Caco-2 (cell line): ENCODE results near the gene PDE6C. TPM values are rescaled to one million over a fixed set of nuclear protein-coding genes. Genes with fewer than 3 reads are reported as not detected.

Experiments
- BruUV-seq: library from RNA; stranded (reverse); fragments of 400-500 nt; replicated peaks from 2 replicates; lab custom pipeline; 2021; lab: Mats Ljungman, UMichigan
- CTCF ChIA-PET: fragments of 300-600 bp; sonication (Branson Sonifier 250); formaldehyde crosslinking; loops from one replicate; lab custom pipeline; 2022; ENCODE audit warnings: antibody characterized with exemption; lab: Charles Lee
- POLR2A ChIA-PET: fragments of 300-600 bp; sonication (Branson Sonifier 250); formaldehyde crosslinking; loops from one replicate; lab custom pipeline; 2022; ENCODE audit warnings: antibody characterized with exemption; lab: Charles Lee
- DNase-seq, 2 experiments: peaks; one replicate each; pipeline versions ENCODE4 v3.0.0 to v3.0.0-alpha.2; 2020 to 2022
- H3K27me3 ChIP-seq: replicated peaks from 2 replicates; pipeline ENCODE4 v1.6.0; 2011; ENCODE audit warnings: low read length; ENCODE audit not compliant: control insufficient read depth, insufficient read depth
- H3K36me3 ChIP-seq: 2 replicates; pipeline ENCODE4 v1.5.1; 2011; ENCODE audit warnings: low read length; ENCODE audit not compliant: control insufficient read depth, insufficient read depth
- H3K4me1 ChIP-seq: fragments of 250-450 bp; sonication (Bioruptor Pico); 2 replicates; pipeline ENCODE4 v1.5.1; 2020; ENCODE audit warnings: mild to moderate bottlenecking
- H3K4me3 ChIP-seq: 2 replicates; pipeline ENCODE4 v1.5.1; 2011; ENCODE audit warnings: low read depth, mild to moderate bottlenecking, control low read depth, low read length
- H3K9me3 ChIP-seq: fragments of 250-450 bp; sonication (Bioruptor Pico); 2 replicates; pipeline ENCODE4 v1.5.1; 2020; ENCODE audit warnings: mild to moderate bottlenecking, moderate library complexity
- H3K27ac Mint-ChIP-seq: one replicate; pipeline ENCODE4 v1.8.0; 2022; ENCODE audit warnings: mixed read lengths; ENCODE audit not compliant: unreplicated experiment
- H3K27me3 Mint-ChIP-seq: one replicate; pipeline ENCODE4 v1.8.0; 2022; ENCODE audit warnings: mixed read lengths; ENCODE audit not compliant: insufficient read depth, unreplicated experiment
- H3K36me3 Mint-ChIP-seq: one replicate; pipeline ENCODE4 v1.8.0; 2022; ENCODE audit warnings: mild to moderate bottlenecking, mixed read lengths; ENCODE audit not compliant: insufficient read depth, unreplicated experiment
- H3K4me1 Mint-ChIP-seq: one replicate; pipeline ENCODE4 v1.8.0; 2022; ENCODE audit warnings: low read depth, mixed read lengths; ENCODE audit not compliant: unreplicated experiment
- H3K4me3 Mint-ChIP-seq: one replicate; pipeline ENCODE4 v1.8.0; 2022; ENCODE audit warnings: mild to moderate bottlenecking, moderate library complexity, mixed read lengths; ENCODE audit not compliant: unreplicated experiment
- H3K9me3 Mint-ChIP-seq: one replicate; pipeline ENCODE4 v1.8.0; 2022; ENCODE audit warnings: mixed read lengths; ENCODE audit not compliant: unreplicated experiment
- CTCF ChIP-seq, 2 experiments: fragments of 200-600 bp in 1 of 2; IDR thresholded peaks; 1 replicate in 1 of 2; 2 replicates in 1 of 2; pipeline versions ENCODE4 v1.5.1 to v1.8.0; 2011 to 2022; ENCODE audit warnings: antibody characterized with exemption in 1 of 2, control low read depth in 1 of 2, inconsistent platforms in 1 of 2, low read depth in 1 of 2, low read length in 1 of 2, mild to moderate bottlenecking in 1 of 2, moderate library complexity in 1 of 2; ENCODE audit not compliant: insufficient read depth in 1 of 2, severe bottlenecking in 1 of 2, unreplicated experiment in 1 of 2
- intact Hi-C: fragments of 100-400 bp; cut with micrococcal nuclease; formaldehyde crosslinking; loops from one replicate; pipeline ENCODE4 v1.10.0; 2022; ENCODE audit not compliant: unreplicated experiment
- total RNA-seq: library from RNA; stranded (reverse); gene quantifications from 2 replicates; pipeline ENCODE4 v1.2.3, GENCODE V29; 2022

Gene PDE6C
- total RNA-seq, 1 experiment from 2014 or later: not detected

- Histone ChIP-seq H3K9me3 (no peaks in the 10 kb centered on the region), H3K36me3 (peaks cover 4% of the 10 kb centered on the region; the same call in 1 of the 2 replicates), H3K27me3 (no peaks in the 10 kb centered on the region), H3K4me1 (peaks cover 20% of the 10 kb centered on the region), H3K4me3 (no peak overlapping the region)
- no peaks in the 10 kb centered on the region for H3K9me3 Mint-ChIP-seq
- no TSS peak for BruUV-seq
- H3K27me3 Mint-ChIP-seq: no peaks in the 10 kb centered on the region
- no peak for TF ChIP-seq CTCF (IDR thresholded peaks at IDR 0.05; ENCODE audit: insufficient read depth in 1 of 2, low read depth in 1 of 2, low read length in 1 of 2, severe bottlenecking in 1 of 2, unreplicated experiment in 1 of 2)
- H3K36me3 Mint-ChIP-seq: peaks cover 18% of the 10 kb centered on the region
- no peak overlapping the region for H3K27ac Mint-ChIP-seq
- no peak for DNase-seq
- no peak overlapping the region for H3K4me3 Mint-ChIP-seq
- no peaks in the 10 kb centered on the region for H3K4me1 Mint-ChIP-seq
- POLR2A ChIA-PET: no interaction called here
- CTCF ChIA-PET: interaction anchor here (0.5 to 1.1 kb wide), 2 partner anchors 116 to 783 kb away, joined by 3 to 5 read pairs; no protein-coding TSS in a partner anchor
- intact Hi-C loops: loop anchor here (5.0 to 10.0 kb wide), 2 partner anchors 76 to 173 kb away; partner anchors contain the start of gene CEP55
Observed at GRCh38 chr10:93670372-93670771, 58.0 kb downstream of the PDE6C start.

GRCh38 chr10:93671042-93671441 is 58.7 kb downstream of the PDE6C start:
- peaks cover 18% of the 10 kb centered on the region for H3K36me3 Mint-ChIP-seq
- DNase-seq: no peak
- no TSS peak for BruUV-seq
- no peak overlapping the region for H3K27ac Mint-ChIP-seq
- no peak overlapping the region for H3K4me3 Mint-ChIP-seq
- TF ChIP-seq CTCF (IDR thresholded peaks at IDR 0.05; ENCODE audit: insufficient read depth in 1 of 2, low read depth in 1 of 2, low read length in 1 of 2, severe bottlenecking in 1 of 2, unreplicated experiment in 1 of 2): no peak
- CTCF ChIA-PET: interaction anchor here (1.1 kb wide), 1 partner anchor 116 kb away, joined by 5 read pairs; no protein-coding TSS in a partner anchor
- H3K4me3 ChIP-seq: no peak overlapping the region
- POLR2A ChIA-PET: interaction anchor here (0.5 kb wide), 1 partner anchor 319 kb away, joined by 3 read pairs; no protein-coding TSS in a partner anchor
- H3K27me3 Mint-ChIP-seq: no peaks in the 10 kb centered on the region
- no peaks in the 10 kb centered on the region for H3K9me3 Mint-ChIP-seq
- H3K36me3 ChIP-seq: peaks cover 4% of the 10 kb centered on the region; the same call in 1 of the 2 replicates
- H3K27me3 ChIP-seq: no peaks in the 10 kb centered on the region
- no peaks in the 10 kb centered on the region for H3K4me1 Mint-ChIP-seq
- intact Hi-C loops: loop anchor here (5.0 to 10.0 kb wide), 2 partner anchors 76 to 174 kb away; partner anchors contain the start of gene CEP55
- H3K9me3 ChIP-seq: no peaks in the 10 kb centered on the region
- H3K4me1 ChIP-seq: peaks cover 22% of the 10 kb centered on the region

GRCh38 chr10:93672022-93672678 is 59.8 kb downstream of the PDE6C start:
- peaks cover 18% of the 10 kb centered on the region for H3K36me3 Mint-ChIP-seq
- Histone ChIP-seq H3K36me3 (peaks cover 4% of the 10 kb centered on the region; the same call in 1 of the 2 replicates), H3K4me3 (no peak overlapping the region), H3K4me1 (peaks cover 32% of the 10 kb centered on the region), H3K9me3 (no peaks in the 10 kb centered on the region), H3K27me3 (no peaks in the 10 kb centered on the region)
- ChIA-PET CTCF (no interaction called here), POLR2A (no interaction called here)
- H3K27ac Mint-ChIP-seq: no peak overlapping the region
- H3K27me3 Mint-ChIP-seq: no peaks in the 10 kb centered on the region
- no peak overlapping the region for H3K4me3 Mint-ChIP-seq
- peaks cover 5% of the 10 kb centered on the region for H3K4me1 Mint-ChIP-seq
- TF ChIP-seq CTCF (IDR thresholded peaks at IDR 0.05; ENCODE audit: insufficient read depth in 1 of 2, low read depth in 1 of 2, low read length in 1 of 2, severe bottlenecking in 1 of 2, unreplicated experiment in 1 of 2): no peak
- no peaks in the 10 kb centered on the region for H3K9me3 Mint-ChIP-seq
- DNase-seq: no peak
- no TSS peak for BruUV-seq
- intact Hi-C loops: loop anchor here (5.0 to 10.0 kb wide), 2 partner anchors 77 to 175 kb away; partner anchors contain the start of gene CEP55
